HS-27A (cell line): ENCODE data around the gene PPP1R13B.

ENCODE experiments used
- DNase-seq: peaks from one replicate; pipeline ENCODE4 v3.0.0-alpha.2; 2012; ENCODE audit warnings: low read depth, missing footprints

The PPP1R13B gene

GRCh38 chr14:103711516-103712431 is 135.6 kb downstream of the PPP1R13B start:
- DNase-seq, result no peak

- DNase-seq, result no peak
These were observed 136.5 kb downstream of the PPP1R13B start for GRCh38 chr14:103710771-103711377.

- DNase-seq, result no peak
These were observed 137.6 kb downstream of the PPP1R13B start for GRCh38 chr14:103709814-103710213.

- no peak for DNase-seq
These were observed 138.6 kb downstream of the PPP1R13B start for GRCh38 chr14:103708750-103709187.

GRCh38 chr14:103707329-103708263 is 139.8 kb downstream of the PPP1R13B start:
- DNase-seq, result no peak

GRCh38 chr14:103706551-103707328 is 140.6 kb downstream of the PPP1R13B start:
- no peak for DNase-seq

GRCh38 chr14:103705504-103706284 is 141.7 kb downstream of the PPP1R13B start:
- DNase-seq, result no peak

GRCh38 chr14:103705118-103705503 is 142.3 kb downstream of the PPP1R13B start:
- DNase-seq, result no peak

GRCh38 chr14:103704708-103705107 is 142.7 kb downstream of the PPP1R13B start:
- no peak for DNase-seq

- DNase-seq, result no peak
These were observed 143.7 kb downstream of the PPP1R13B start for GRCh38 chr14:103703433-103704385.

- no peak for DNase-seq
These were observed 144.6 kb downstream of the PPP1R13B start for GRCh38 chr14:103702497-103703432.

- DNase-seq, result no peak
These were observed 145.3 kb downstream of the PPP1R13B start for GRCh38 chr14:103702095-103702494.

- no peak for DNase-seq
These were observed 146.5 kb downstream of the PPP1R13B start for GRCh38 chr14:103700753-103701490.

- DNase-seq, result no peak
These were observed 147.2 kb downstream of the PPP1R13B start for GRCh38 chr14:103699901-103700752.

GRCh38 chr14:103699261-103699661 is 148.1 kb downstream of the PPP1R13B start:
- no peak for DNase-seq
